Left lobe of liver (tissue), 2 donors: ENCODE data around the gene ADPRS. TPM values are rescaled to one million over a fixed set of nuclear protein-coding genes. Genes with fewer than 3 reads are reported as not detected.

Source experiments
- ATAC-seq: fragments of 200-7000 bp; cut with Tn5 transposase; one replicate; pipeline ENCODE4 v1.9.1; 2020; ENCODE audit warnings: mild to moderate bottlenecking, moderate library complexity
- DNase-seq: peaks from one replicate; pipeline ENCODE4 v3.0.0-alpha.2; 2020; ENCODE audit warnings: low spot score
- total RNA-seq: library from RNA; stranded (reverse); gene quantifications from one replicate; pipeline ENCODE4 v1.2.1, GENCODE V29; 2021
- donor health status: DM: no; HTN: no; CAD: no; lungs with moderate emphysema.
- donor health status: DM: no; HTN: yes; CAD: no.

The ADPRS gene
- total RNA-seq, 1 donor from 2014 or later, result 9.0 TPM

- DNase-seq (no peak), ATAC-seq (no peak)
Observed at GRCh38 chr1:36128905-36129206, 40.2 kb downstream of the ADPRS start.

GRCh38 chr1:36132029-36132428, 43.3 kb downstream of the ADPRS start:
- no peak for DNase-seq
- ATAC-seq, result no peak

GRCh38 chr1:36133484-36133883, 44.8 kb downstream of the ADPRS start:
- ATAC-seq, result peak; percentile 19

GRCh38 chr1:36134031-36134430, 45.3 kb downstream of the ADPRS start:
- no peak for DNase-seq

More at GRCh38 chr1:36133484-36133883, 44.8 kb downstream of the ADPRS start:
- DNase-seq, result no peak

GRCh38 chr1:36134505-36135329, 46.0 kb downstream of the ADPRS start:
- peak; percentile 72 for ATAC-seq
- DNase-seq, result no peak

More at GRCh38 chr1:36134031-36134430, 45.3 kb downstream of the ADPRS start:
- ATAC-seq, result no peak

GRCh38 chr1:36135330-36135667, 46.6 kb downstream of the ADPRS start:
- ATAC-seq (no peak), DNase-seq (no peak)

- DNase-seq, result no peak
- ATAC-seq, result no peak
Observed at GRCh38 chr1:36135796-36136195, 47.1 kb downstream of the ADPRS start.

GRCh38 chr1:36136535-36136934, 47.8 kb downstream of the ADPRS start:
- no peak for DNase-seq
- ATAC-seq, result no peak

- no peak for DNase-seq
- ATAC-seq, result no peak
Observed at GRCh38 chr1:36137226-36137625, 48.5 kb downstream of the ADPRS start.

GRCh38 chr1:36137776-36138175, 49.1 kb downstream of the ADPRS start:
- DNase-seq (no peak), ATAC-seq (no peak)

GRCh38 chr1:36139521-36139920, 50.8 kb downstream of the ADPRS start:
- DNase-seq (no peak), ATAC-seq (no peak)

- ATAC-seq (peak; percentile 19), DNase-seq (no peak)
Observed at GRCh38 chr1:36142121-36142520, 53.4 kb downstream of the ADPRS start.

GRCh38 chr1:36143424-36143823, 54.7 kb downstream of the ADPRS start:
- DNase-seq, result no peak
- ATAC-seq, result no peak

Other genes starting within 250 kb of the ADPRS start
- gene AGO1, start 205.7 kb upstream of the ADPRS start, total RNA-seq, result 10.7 TPM
- 17.3 TPM for gene AGO3, start 157.8 kb upstream of the ADPRS start, total RNA-seq
- not detected for gene TEKT2, start 4.8 kb upstream of the ADPRS start, total RNA-seq
- 0.50 TPM for gene COL8A2, start 36.3 kb downstream of the ADPRS start, total RNA-seq
- 24.8 TPM for gene TRAPPC3, start 60.6 kb downstream of the ADPRS start, total RNA-seq
- 13.3 TPM for gene MAP7D1, start 67.3 kb downstream of the ADPRS start, total RNA-seq
- 34.8 TPM for gene THRAP3, start 135.6 kb downstream of the ADPRS start, total RNA-seq
- gene SH3D21, start 217.5 kb downstream of the ADPRS start, total RNA-seq, result 1.5 TPM
- 4.8 TPM for gene EVA1B, start 234.8 kb downstream of the ADPRS start, total RNA-seq